Loucy (cell line): ENCODE data around the gene TJP1.

Experiments used
- H2AFZ ChIP-seq: fragments of 200-600 bp; sonication (generic); 2 replicates; pipeline ENCODE4 v1.6.0; 2016; ENCODE audit warnings: antibody characterized with exemption, mild to moderate bottlenecking, low read length, moderate library complexity
- H3F3A ChIP-seq: fragments of 200-600 bp; 2 replicates; pipeline ENCODE4 v1.6.0; 2016; ENCODE audit warnings: antibody characterized with exemption, low read depth, mild to moderate bottlenecking
- H3K27me3 ChIP-seq: fragments of 200-600 bp; sonication (generic); 2 replicates; pipeline ENCODE4 v1.6.1; 2014; ENCODE audit warnings: low read length, mild to moderate bottlenecking; ENCODE audit not compliant: insufficient read depth, poor library complexity, severe bottlenecking
- H3K36me3 ChIP-seq: fragments of 200-600 bp; sonication (generic); 2 replicates; pipeline ENCODE4 v1.6.1; 2016; ENCODE audit warnings: low read length; ENCODE audit not compliant: insufficient read depth
- H3K4me1 ChIP-seq: fragments of 200-600 bp; sonication (generic); 2 replicates; pipeline ENCODE4 v1.5.1; 2014; ENCODE audit warnings: low read length, mild to moderate bottlenecking; ENCODE audit not compliant: insufficient read depth, poor library complexity, severe bottlenecking
- H3K4me2 ChIP-seq: fragments of 200-600 bp; sonication (generic); 2 replicates; pipeline ENCODE4 v1.6.0; 2014; ENCODE audit warnings: antibody characterized with exemption, low read length, low read depth, mild to moderate bottlenecking; ENCODE audit not compliant: poor library complexity, severe bottlenecking
- H3K4me3 ChIP-seq: fragments of 200-600 bp; sonication (generic); 2 replicates; pipeline ENCODE4 v1.5.1; 2014; ENCODE audit warnings: low read length, mild to moderate bottlenecking, mixed read lengths; ENCODE audit not compliant: poor library complexity, severe bottlenecking
- H3K79me2 ChIP-seq: fragments of 200-600 bp; sonication (generic); 2 replicates; pipeline ENCODE4 v1.6.1; 2014; ENCODE audit warnings: low read length; ENCODE audit not compliant: insufficient read depth
- H3K9ac ChIP-seq: fragments of 200-600 bp; sonication (generic); 2 replicates; pipeline ENCODE4 v1.6.0; 2014; ENCODE audit warnings: mild to moderate bottlenecking, low read depth, low read length, moderate library complexity; ENCODE audit not compliant: poor library complexity, severe bottlenecking
- H3K9me2 ChIP-seq: fragments of 200-600 bp; sonication (generic); replicated peaks from 2 replicates; pipeline ENCODE4 v1.6.1; 2016; ENCODE audit warnings: low read depth, low read length, mixed read lengths
- H3K9me3 ChIP-seq: fragments of 200-600 bp; sonication (generic); 2 replicates; pipeline ENCODE4 v1.6.1; 2014; ENCODE audit warnings: mild to moderate bottlenecking, antibody characterized with exemption, low read length, low read depth; ENCODE audit not compliant: insufficient read depth
- H4K20me1 ChIP-seq: fragments of 200-600 bp; sonication (generic); 2 replicates; pipeline ENCODE4 v1.6.0; 2014; ENCODE audit warnings: antibody characterized with exemption, low read length, mild to moderate bottlenecking; ENCODE audit not compliant: insufficient read depth, poor library complexity, severe bottlenecking
- EZH2phosphoT487 ChIP-seq: fragments of 200-600 bp; IDR thresholded peaks from 2 replicates; pipeline ENCODE4 v1.6.1; 2018; ENCODE audit warnings: antibody characterized with exemption, mild to moderate bottlenecking, moderate library complexity, borderline replicate concordance
- TF ChIP-seq, protein P1 (sequence below): fragments of 200-600 bp; sonication (generic); conservative IDR thresholded peaks from 2 replicates; pipeline ENCODE4 v1.5.1; 2014; ENCODE audit warnings: mild to moderate bottlenecking, antibody characterized with exemption, low read length

TJP1 gene

GRCh38 chr15:29678504-29679034, 143.7 kb downstream of the TJP1 start:
- Histone ChIP-seq H3K4me2 (no peak overlapping the region), H3K36me3 (no peaks in the 10 kb centered on the region), H4K20me1 (no peaks in the 10 kb centered on the region), H2AFZ (no peak overlapping the region), H3K9ac (no peak overlapping the region), H3K27me3 (no peaks in the 10 kb centered on the region), H3K4me1 (no peaks in the 10 kb centered on the region), H3K9me2 (no peaks in the 10 kb centered on the region), H3K4me3 (no peak overlapping the region), H3K79me2 (no peaks in the 10 kb centered on the region), H3F3A (no peaks in the 10 kb centered on the region), H3K9me3 (no peaks in the 10 kb centered on the region)
- TF ChIP-seq, protein P1, sequence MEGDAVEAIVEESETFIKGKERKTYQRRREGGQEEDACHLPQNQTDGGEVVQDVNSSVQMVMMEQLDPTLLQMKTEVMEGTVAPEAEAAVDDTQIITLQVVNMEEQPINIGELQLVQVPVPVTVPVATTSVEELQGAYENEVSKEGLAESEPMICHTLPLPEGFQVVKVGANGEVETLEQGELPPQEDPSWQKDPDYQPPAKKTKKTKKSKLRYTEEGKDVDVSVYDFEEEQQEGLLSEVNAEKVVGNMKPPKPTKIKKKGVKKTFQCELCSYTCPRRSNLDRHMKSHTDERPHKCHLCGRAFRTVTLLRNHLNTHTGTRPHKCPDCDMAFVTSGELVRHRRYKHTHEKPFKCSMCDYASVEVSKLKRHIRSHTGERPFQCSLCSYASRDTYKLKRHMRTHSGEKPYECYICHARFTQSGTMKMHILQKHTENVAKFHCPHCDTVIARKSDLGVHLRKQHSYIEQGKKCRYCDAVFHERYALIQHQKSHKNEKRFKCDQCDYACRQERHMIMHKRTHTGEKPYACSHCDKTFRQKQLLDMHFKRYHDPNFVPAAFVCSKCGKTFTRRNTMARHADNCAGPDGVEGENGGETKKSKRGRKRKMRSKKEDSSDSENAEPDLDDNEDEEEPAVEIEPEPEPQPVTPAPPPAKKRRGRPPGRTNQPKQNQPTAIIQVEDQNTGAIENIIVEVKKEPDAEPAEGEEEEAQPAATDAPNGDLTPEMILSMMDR, result no peak
- TF ChIP-seq EZH2phosphoT487, result no peak

- no peaks in the 10 kb centered on the region for H3K79me2 ChIP-seq
Observed at GRCh38 chr15:29677871-29678461, 144.3 kb downstream of the TJP1 start.

DNA sequence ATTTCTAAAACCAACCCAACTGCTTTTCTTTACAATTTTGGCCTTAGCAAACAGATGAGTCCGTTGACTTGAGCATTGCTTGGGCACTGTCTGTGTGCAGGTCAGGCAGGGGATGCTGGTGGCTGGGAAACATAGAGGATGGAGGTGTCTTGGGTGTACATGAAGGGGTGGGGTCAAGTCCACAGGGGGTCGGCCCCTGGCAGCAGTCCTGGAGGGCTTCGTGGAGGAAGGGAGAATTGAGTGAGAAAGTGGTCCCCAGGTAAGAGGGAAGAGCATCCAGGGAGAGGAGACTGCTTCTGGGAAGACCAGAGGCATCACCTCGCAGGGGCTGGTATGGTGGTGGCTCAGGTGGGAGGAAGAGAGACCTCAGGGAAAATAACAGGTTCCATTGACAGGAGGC, 144.8 kb downstream of the TJP1 start:
- no peaks in the 10 kb centered on the region for H3F3A ChIP-seq
- no peak overlapping the region for H3K4me2 ChIP-seq
- H3K9me3 ChIP-seq, result no peaks in the 10 kb centered on the region
- H3K36me3 ChIP-seq, result no peaks in the 10 kb centered on the region
- no peaks in the 10 kb centered on the region for H4K20me1 ChIP-seq
- H2AFZ ChIP-seq, result no peak overlapping the region
- H3K9ac ChIP-seq, result no peak overlapping the region
- H3K79me2 ChIP-seq, result no peaks in the 10 kb centered on the region
- H3K27me3 ChIP-seq, result no peaks in the 10 kb centered on the region
- no peaks in the 10 kb centered on the region for H3K9me2 ChIP-seq
- TF ChIP-seq EZH2phosphoT487, result no peak
- TF ChIP-seq, protein P1, result no peak
- no peaks in the 10 kb centered on the region for H3K4me1 ChIP-seq
- no peak overlapping the region for H3K4me3 ChIP-seq

More at GRCh38 chr15:29677871-29678461, 144.3 kb downstream of the TJP1 start:
- Histone ChIP-seq H3K9me2 (no peaks in the 10 kb centered on the region), H3F3A (no peaks in the 10 kb centered on the region), H3K36me3 (no peaks in the 10 kb centered on the region), H3K27me3 (no peaks in the 10 kb centered on the region), H3K9ac (no peak overlapping the region), H2AFZ (no peak overlapping the region), H3K4me1 (no peaks in the 10 kb centered on the region), H3K4me3 (no peak overlapping the region), H3K4me2 (no peak overlapping the region), H4K20me1 (no peaks in the 10 kb centered on the region), H3K9me3 (no peaks in the 10 kb centered on the region)
- no peak for TF ChIP-seq EZH2phosphoT487
- TF ChIP-seq, protein P1, result no peak
